Hepatocyte (in vitro differentiated cells): Measurements from ENCODE around the gene CXCL16. TPM values are rescaled to one million over a fixed set of nuclear protein-coding genes. Genes with fewer than 3 reads are reported as not detected.

Source experiments
- DNase-seq: peaks from one replicate; pipeline ENCODE4 v3.0.0-alpha.2; 2016; ENCODE audit warnings: low spot score
- H2AFZ ChIP-seq: fragments of 200-600 bp; sonication (generic); 2 replicates; pipeline ENCODE4 v1.6.0; 2016; ENCODE audit warnings: antibody characterized with exemption, mild to moderate bottlenecking
- H3K27ac ChIP-seq: fragments of 200-600 bp; sonication (generic); 2 replicates; pipeline ENCODE4 v1.5.1; 2016; ENCODE audit warnings: mild to moderate bottlenecking
- H3K27me3 ChIP-seq: fragments of 200-600 bp; sonication (generic); 2 replicates; pipeline ENCODE4 v1.6.1; 2016
- H3K36me3 ChIP-seq: fragments of 200-600 bp; sonication (generic); replicated peaks from 2 replicates; pipeline ENCODE4 v1.5.1; 2016; ENCODE audit warnings: low read depth; ENCODE audit not compliant: insufficient read depth
- H3K4me1 ChIP-seq: fragments of 200-600 bp; sonication (generic); 2 replicates; pipeline ENCODE4 v1.5.1; 2016; ENCODE audit warnings: mild to moderate bottlenecking, moderate library complexity; ENCODE audit not compliant: insufficient read depth
- H3K4me2 ChIP-seq: fragments of 200-600 bp; sonication (generic); 2 replicates; pipeline ENCODE4 v1.6.0; 2016
- H3K4me3 ChIP-seq: fragments of 200-600 bp; sonication (generic); 2 replicates; pipeline ENCODE4 v1.5.1; 2016; ENCODE audit warnings: mild to moderate bottlenecking
- H3K79me2 ChIP-seq: fragments of 200-600 bp; sonication (generic); 2 replicates; pipeline ENCODE4 v1.6.0; 2017; ENCODE audit warnings: mild to moderate bottlenecking
- H3K9me2 ChIP-seq: fragments of 200-600 bp; sonication (generic); replicated peaks from 2 replicates; pipeline ENCODE4 v1.6.0; 2017; ENCODE audit warnings: mild to moderate bottlenecking; ENCODE audit not compliant: insufficient read depth
- H3K9me3 ChIP-seq: fragments of 200-600 bp; sonication (generic); 2 replicates; pipeline ENCODE4 v1.5.1; 2016; ENCODE audit warnings: low read depth, mild to moderate bottlenecking
- H4K20me1 ChIP-seq: fragments of 200-600 bp; sonication (generic); 2 replicates; pipeline ENCODE4 v1.6.0; 2016; ENCODE audit warnings: mild to moderate bottlenecking; ENCODE audit not compliant: insufficient read depth, poor library complexity, severe bottlenecking
- EZH2 ChIP-seq: fragments of 200-600 bp; sonication (generic); IDR thresholded peaks from 2 replicates; pipeline ENCODE4 v1.6.1; 2016; ENCODE audit warnings: antibody characterized with exemption, mild to moderate bottlenecking, borderline replicate concordance
- EZH2phosphoT487 ChIP-seq: fragments of 200-600 bp; sonication (generic); IDR thresholded peaks from one replicate; pipeline ENCODE4 v1.6.1; 2018; ENCODE audit warnings: antibody characterized with exemption, mild to moderate bottlenecking, low read depth, moderate library complexity; ENCODE audit not compliant: unreplicated experiment, severe bottlenecking
- WGBS: methylation state at CpG from one replicate; pipeline ENCODE4 v1.1.6; 2016; ENCODE audit warnings: low lambda C conversion rate; ENCODE audit errors: missing lambda C conversion rate; 5-methylcytosine and 5-hydroxymethylcytosine counted together
- polyA plus RNA-seq: library from polyadenylated mRNA; unstranded; fragments of >200 nt; fragmentation: Nextera tagmentation; extraction: Ambion mirVana; gene quantifications from 2 replicates; pipeline ENCODE4 v1.2.1, GENCODE V29; 2016
- total RNA-seq: library from RNA; depleted of rRNA; stranded (reverse); fragments of >200 nt; gene quantifications from 2 replicates; pipeline ENCODE4 v1.2.3, GENCODE V29; 2014
- TF ChIP-seq, protein P1 (sequence below): fragments of 200-600 bp; sonication (generic); IDR thresholded peaks from 2 replicates; pipeline ENCODE4 v1.5.1; 2016; ENCODE audit warnings: antibody characterized with exemption, mild to moderate bottlenecking; ENCODE audit not compliant: poor library complexity

Gene CXCL16
- total and polyA plus RNA-seq, 2 experiments from 2014 or later, result 39.9 to 82.5 TPM

- Histone ChIP-seq H3K9me2 (no peaks in the 10 kb centered on the region), H3K27ac (no peak overlapping the region), H3K4me1 (peaks cover 16% of the 10 kb centered on the region), H3K4me2 (no peak overlapping the region), H3K79me2 (no peaks in the 10 kb centered on the region), H2AFZ (no peak overlapping the region), H3K36me3 (no peaks in the 10 kb centered on the region), H4K20me1 (no peaks in the 10 kb centered on the region), H3K9me3 (no peaks in the 10 kb centered on the region), H3K27me3 (peaks cover 27% of the 10 kb centered on the region), H3K4me3 (no peak overlapping the region)
- 96% methylated on average over 8 of the region's 8 CpGs for WGBS
- TF ChIP-seq, protein P1, sequence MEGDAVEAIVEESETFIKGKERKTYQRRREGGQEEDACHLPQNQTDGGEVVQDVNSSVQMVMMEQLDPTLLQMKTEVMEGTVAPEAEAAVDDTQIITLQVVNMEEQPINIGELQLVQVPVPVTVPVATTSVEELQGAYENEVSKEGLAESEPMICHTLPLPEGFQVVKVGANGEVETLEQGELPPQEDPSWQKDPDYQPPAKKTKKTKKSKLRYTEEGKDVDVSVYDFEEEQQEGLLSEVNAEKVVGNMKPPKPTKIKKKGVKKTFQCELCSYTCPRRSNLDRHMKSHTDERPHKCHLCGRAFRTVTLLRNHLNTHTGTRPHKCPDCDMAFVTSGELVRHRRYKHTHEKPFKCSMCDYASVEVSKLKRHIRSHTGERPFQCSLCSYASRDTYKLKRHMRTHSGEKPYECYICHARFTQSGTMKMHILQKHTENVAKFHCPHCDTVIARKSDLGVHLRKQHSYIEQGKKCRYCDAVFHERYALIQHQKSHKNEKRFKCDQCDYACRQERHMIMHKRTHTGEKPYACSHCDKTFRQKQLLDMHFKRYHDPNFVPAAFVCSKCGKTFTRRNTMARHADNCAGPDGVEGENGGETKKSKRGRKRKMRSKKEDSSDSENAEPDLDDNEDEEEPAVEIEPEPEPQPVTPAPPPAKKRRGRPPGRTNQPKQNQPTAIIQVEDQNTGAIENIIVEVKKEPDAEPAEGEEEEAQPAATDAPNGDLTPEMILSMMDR, result no peak
- no peak for TF ChIP-seq EZH2phosphoT487
- TF ChIP-seq EZH2, result no peak
- no peak for DNase-seq
Observed at GRCh38 chr17:4741544-4741943, 1.8 kb upstream of the CXCL16 start.

DNA sequence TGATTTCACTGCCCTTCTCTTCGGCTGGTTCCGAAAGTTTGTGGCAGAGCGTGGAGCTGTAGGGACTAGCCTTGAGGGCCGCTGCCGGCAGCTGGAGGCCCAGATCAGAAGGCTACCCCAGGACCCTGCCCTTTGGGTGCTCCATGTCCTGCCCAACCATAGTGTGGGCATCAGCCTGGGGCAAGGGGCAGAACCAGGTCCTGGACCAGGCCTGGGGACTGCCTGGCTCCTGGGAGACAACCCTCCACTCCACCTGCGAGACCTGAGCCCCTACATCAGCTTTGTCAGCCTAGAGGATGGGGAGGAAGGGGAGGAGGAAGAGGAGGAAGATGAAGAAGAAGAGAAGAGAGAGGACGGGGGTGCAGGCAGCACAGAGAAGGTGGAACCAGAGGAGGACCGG is 856 bp upstream of the CXCL16 start:
- Histone ChIP-seq H3K9me2 (no peaks in the 10 kb centered on the region), H2AFZ (no peak overlapping the region), H3K27ac (no peak overlapping the region), H3K4me2 (peak overlapping the region; percentile 98), H3K79me2 (no peaks in the 10 kb centered on the region), H3K4me3 (no peak overlapping the region), H3K4me1 (peaks cover 13% of the 10 kb centered on the region), H3K9me3 (no peaks in the 10 kb centered on the region), H3K36me3 (no peaks in the 10 kb centered on the region), H4K20me1 (no peaks in the 10 kb centered on the region), H3K27me3 (peaks cover 25% of the 10 kb centered on the region)
- WGBS, result 96% methylated on average over 8 of the region's 8 CpGs
- TF ChIP-seq EZH2phosphoT487, result no peak
- no peak for TF ChIP-seq EZH2
- TF ChIP-seq, protein P1, result no peak
- peak; percentile 4 for DNase-seq

- no peaks in the 10 kb centered on the region for H3K79me2 ChIP-seq
- 19% methylated on average over 7 of the region's 13 CpGs for WGBS
- no peaks in the 10 kb centered on the region for H4K20me1 ChIP-seq
- peak overlapping the region; percentile 91 for H2AFZ ChIP-seq
- TF ChIP-seq EZH2, result no peak
- no peak for TF ChIP-seq EZH2phosphoT487
- TF ChIP-seq, protein P1, result no peak
- peaks cover 19% of the 10 kb centered on the region for H3K27me3 ChIP-seq
- peaks cover 7% of the 10 kb centered on the region for H3K4me1 ChIP-seq
- DNase-seq, result no peak
- no peaks in the 10 kb centered on the region for H3K36me3 ChIP-seq
- no peaks in the 10 kb centered on the region for H3K9me2 ChIP-seq
- H3K9me3 ChIP-seq, result no peaks in the 10 kb centered on the region
- peak overlapping the region; percentile 98 for H3K4me2 ChIP-seq
- H3K4me3 ChIP-seq, result peak overlapping the region; percentile 91
- H3K27ac ChIP-seq, result peak overlapping the region; percentile 12
Observed at GRCh38 chr17:4740025-4740351, 260 bp upstream of the CXCL16 start.
